GM19351 (cell line): ENCODE measurements around the gene CPA5.

ENCODE experiments used
- ATAC-seq: cut with Tn5 transposase; IDR thresholded peaks from one replicate; pipeline ENCODE4 v1.9.1; 2021; ENCODE audit warnings: mild to moderate bottlenecking, moderate library complexity; ENCODE audit not compliant: unreplicated experiment

Gene CPA5

GRCh38 chr7:130395421-130395820 lies 50.8 kb downstream of the CPA5 start:
- no peak for ATAC-seq

- ATAC-seq, result no peak
Observed at GRCh38 chr7:130396109-130396508, 51.5 kb downstream of the CPA5 start.

- no peak for ATAC-seq
Observed at GRCh38 chr7:130397051-130397757, 52.6 kb downstream of the CPA5 start.

- ATAC-seq, result no peak
Observed at GRCh38 chr7:130397758-130398073, 53.1 kb downstream of the CPA5 start.

- ATAC-seq, result no peak
Observed at GRCh38 chr7:130398526-130399090, 54.0 kb downstream of the CPA5 start.

GRCh38 chr7:130400120-130400572 lies 55.5 kb downstream of the CPA5 start:
- ATAC-seq, result no peak

GRCh38 chr7:130401101-130401500 lies 56.5 kb downstream of the CPA5 start:
- ATAC-seq, result no peak

- ATAC-seq, result no peak
Observed at GRCh38 chr7:130401578-130401977, 57.0 kb downstream of the CPA5 start.

- no peak for ATAC-seq
Observed at GRCh38 chr7:130405003-130405402, 60.4 kb downstream of the CPA5 start.

- no peak for ATAC-seq
Observed at GRCh38 chr7:130409067-130409711, 64.6 kb downstream of the CPA5 start.

- ATAC-seq, result no peak
Observed at GRCh38 chr7:130409712-130410072, 65.1 kb downstream of the CPA5 start.

GRCh38 chr7:130410868-130411541 lies 66.4 kb downstream of the CPA5 start:
- no peak for ATAC-seq

GRCh38 chr7:130413201-130413600 lies 68.6 kb downstream of the CPA5 start:
- ATAC-seq, result no peak

GRCh38 chr7:130415006-130415405 lies 70.4 kb downstream of the CPA5 start:
- ATAC-seq, result no peak

GRCh38 chr7:130417213-130417612 lies 72.6 kb downstream of the CPA5 start:
- no peak for ATAC-seq

- no peak for ATAC-seq
Observed at GRCh38 chr7:130418306-130418705, 73.7 kb downstream of the CPA5 start.
